Activated T-cell treated with anti-CD3 and anti-CD28 coated beads for 1 hour (primary cell): ENCODE measurements around the gene ARHGAP18.
"Not testable (repeated sequence)": the region's sequence is repeated elsewhere in the genome, so short reads cannot be mapped to it uniquely, and the experiment has no call there.

Experiments
- DNase-seq: peaks from one replicate; pipeline ENCODE4 v3.0.0-alpha.2; 2020; ENCODE audit warnings: low read depth

ARHGAP18 gene

GRCh38 chr6:129577691-129578090, 132.3 kb downstream of the ARHGAP18 start:
- DNase-seq, result no peak

GRCh38 chr6:129576456-129576855, 133.5 kb downstream of the ARHGAP18 start:
- no peak for DNase-seq

GRCh38 chr6:129575378-129576118, 134.4 kb downstream of the ARHGAP18 start:
- DNase-seq, result no peak

GRCh38 chr6:129574605-129575004, 135.4 kb downstream of the ARHGAP18 start:
- not testable (repeated sequence) for DNase-seq

GRCh38 chr6:129570929-129571328, 139.0 kb downstream of the ARHGAP18 start:
- not testable (repeated sequence) for DNase-seq

- DNase-seq, result no peak
Measured at GRCh38 chr6:129568015-129568414, 142.0 kb downstream of the ARHGAP18 start.

GRCh38 chr6:129567374-129567773, 142.6 kb downstream of the ARHGAP18 start:
- no peak for DNase-seq

GRCh38 chr6:129565811-129566210, 144.2 kb downstream of the ARHGAP18 start:
- DNase-seq, result no peak

- DNase-seq, result no peak
Measured at GRCh38 chr6:129565366-129565765, 144.6 kb downstream of the ARHGAP18 start.

- DNase-seq, result no peak
Measured at GRCh38 chr6:129558248-129558647, 151.7 kb downstream of the ARHGAP18 start.

GRCh38 chr6:129555206-129555832, 154.7 kb downstream of the ARHGAP18 start:
- DNase-seq, result no peak

GRCh38 chr6:129552413-129552812, 157.6 kb downstream of the ARHGAP18 start:
- no peak for DNase-seq

- DNase-seq, result no peak
Measured at GRCh38 chr6:129551486-129551885, 158.5 kb downstream of the ARHGAP18 start.

- no peak for DNase-seq
Measured at GRCh38 chr6:129546702-129547101, 163.3 kb downstream of the ARHGAP18 start.

GRCh38 chr6:129544892-129545612, 164.9 kb downstream of the ARHGAP18 start:
- no peak for DNase-seq

- no peak for DNase-seq
Measured at GRCh38 chr6:129543981-129544380, 166.0 kb downstream of the ARHGAP18 start.

GRCh38 chr6:129542705-129543104, 167.3 kb downstream of the ARHGAP18 start:
- DNase-seq, result no peak

- no peak for DNase-seq
Measured at GRCh38 chr6:129539032-129539431, 170.9 kb downstream of the ARHGAP18 start.

- DNase-seq, result no peak
Measured at GRCh38 chr6:129536271-129536670, 173.7 kb downstream of the ARHGAP18 start.

GRCh38 chr6:129534926-129535325, 175.1 kb downstream of the ARHGAP18 start:
- no peak for DNase-seq
